Glomerular visceral epithelial cell (primary cell): Measurements from ENCODE around the gene HSD11B1L.
A peak's percentile ranks its signal among the peaks of the same experiment; 100 is the strongest.
"Not testable (repeated sequence)": the region's sequence is repeated elsewhere in the genome, so short reads cannot be mapped to it uniquely, and the experiment has no call there.

ENCODE experiments used
- DNase-seq: peaks from one replicate; pipeline ENCODE4 v3.0.0-alpha.2; 2016; ENCODE audit errors: extremely low spot score

The HSD11B1L gene

GRCh38 chr19:5700455-5701092 lies 19.7 kb downstream of the HSD11B1L start:
- no peak for DNase-seq

DNA sequence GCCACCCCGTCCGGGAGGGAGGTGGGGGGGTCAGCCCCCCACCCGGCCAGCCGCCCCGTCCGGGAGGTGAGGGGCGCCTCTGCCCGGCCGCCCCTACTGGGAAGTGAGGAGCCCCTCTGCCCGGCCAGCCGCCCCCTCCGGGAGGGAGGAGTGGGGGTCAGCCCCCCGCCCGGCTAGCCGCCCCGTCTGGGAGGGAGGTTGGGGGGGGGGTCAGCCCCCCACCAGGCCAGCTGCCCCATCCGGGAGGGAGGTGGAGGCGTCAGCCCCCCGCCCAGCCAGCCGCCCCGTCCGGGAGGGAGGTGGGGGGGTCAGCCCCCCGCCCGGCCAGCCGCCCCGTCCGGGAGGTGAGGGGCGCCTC lies 21.2 kb downstream of the HSD11B1L start:
- DNase-seq, result not testable (repeated sequence)

DNA sequence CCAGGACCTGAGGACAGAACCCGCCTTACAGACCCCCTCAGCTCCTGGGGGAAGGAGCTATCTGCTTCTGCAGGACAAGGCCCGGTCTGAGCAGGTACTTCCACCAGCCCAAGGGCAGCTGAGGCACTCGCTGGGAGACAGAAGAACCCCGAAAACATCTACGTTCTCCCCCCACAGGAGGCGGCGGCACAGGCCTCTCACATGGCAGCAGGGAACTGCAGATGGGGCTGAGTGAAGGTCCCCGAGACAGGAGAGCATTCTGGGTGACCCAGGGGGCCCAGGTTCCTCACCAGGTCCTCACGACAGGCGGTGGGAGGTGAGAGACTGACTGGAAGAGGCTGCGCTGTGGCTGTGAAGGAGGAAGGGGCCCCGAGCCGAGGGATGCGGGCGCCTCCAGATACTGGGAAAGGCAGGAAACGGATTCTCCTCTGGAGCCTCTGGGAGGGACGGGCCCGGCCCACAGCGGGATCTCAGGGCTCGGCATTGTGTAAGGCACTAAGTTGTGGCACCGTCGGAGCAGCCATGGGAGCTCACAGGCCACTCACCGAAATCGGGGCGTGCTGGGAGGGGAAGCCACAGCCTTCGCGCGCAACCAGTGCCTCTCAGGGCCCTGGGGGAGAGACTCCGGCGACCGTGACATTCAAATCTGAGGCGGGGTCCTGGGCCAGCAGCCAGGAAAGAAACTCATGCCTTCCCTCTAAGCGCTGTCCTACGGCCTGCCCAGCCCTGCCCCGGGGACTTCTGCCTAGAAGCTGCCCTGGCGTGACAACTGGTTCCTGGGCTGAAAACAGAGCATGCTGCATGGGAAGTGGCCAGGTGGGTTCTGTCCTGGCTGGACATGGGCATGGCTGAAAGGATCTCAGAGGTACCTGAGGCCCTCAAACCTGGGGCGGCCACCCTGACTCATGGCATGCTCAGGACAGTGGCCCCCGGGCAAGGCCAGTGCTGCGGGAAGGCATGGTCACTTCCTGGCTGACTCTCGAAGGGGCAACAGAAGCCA lies 23.3 kb downstream of the HSD11B1L start:
- DNase-seq, result no peak

GRCh38 chr19:5705552-5705951 lies 24.7 kb downstream of the HSD11B1L start:
- DNase-seq, result no peak

DNA sequence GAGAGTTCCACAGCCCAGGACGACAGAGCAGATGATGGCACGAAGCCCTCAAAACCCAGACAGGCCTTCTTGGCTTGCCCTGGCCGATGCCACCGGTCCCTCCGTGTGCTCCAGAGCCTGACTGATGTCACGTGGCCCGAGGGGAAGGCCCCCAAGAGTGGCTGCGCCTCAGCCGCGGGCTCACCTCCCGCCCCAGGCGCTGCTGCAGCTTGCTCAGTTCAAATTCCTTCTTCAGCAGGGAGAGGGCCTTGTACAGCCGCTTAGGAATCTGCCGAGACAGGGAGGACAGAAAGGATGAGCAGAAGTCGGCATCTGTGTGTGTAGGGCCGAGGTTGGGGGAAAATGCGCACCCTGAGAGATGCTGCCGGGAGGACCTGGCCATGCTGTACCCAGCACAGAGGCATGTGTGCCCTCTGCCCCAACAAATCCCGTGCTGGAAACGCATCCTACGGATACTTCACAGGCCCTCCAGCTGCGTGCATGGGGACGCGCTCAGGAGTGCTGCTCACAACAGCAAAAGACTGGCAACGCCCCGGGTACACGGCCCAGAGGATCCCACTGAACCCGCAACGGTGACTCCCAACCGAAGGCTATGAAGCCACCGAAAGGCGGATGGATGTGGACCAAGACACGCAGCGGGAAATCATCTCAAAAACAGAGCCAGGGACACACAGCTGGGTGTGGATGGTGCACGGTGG lies 26.2 kb downstream of the HSD11B1L start:
- DNase-seq, result no peak

DNA sequence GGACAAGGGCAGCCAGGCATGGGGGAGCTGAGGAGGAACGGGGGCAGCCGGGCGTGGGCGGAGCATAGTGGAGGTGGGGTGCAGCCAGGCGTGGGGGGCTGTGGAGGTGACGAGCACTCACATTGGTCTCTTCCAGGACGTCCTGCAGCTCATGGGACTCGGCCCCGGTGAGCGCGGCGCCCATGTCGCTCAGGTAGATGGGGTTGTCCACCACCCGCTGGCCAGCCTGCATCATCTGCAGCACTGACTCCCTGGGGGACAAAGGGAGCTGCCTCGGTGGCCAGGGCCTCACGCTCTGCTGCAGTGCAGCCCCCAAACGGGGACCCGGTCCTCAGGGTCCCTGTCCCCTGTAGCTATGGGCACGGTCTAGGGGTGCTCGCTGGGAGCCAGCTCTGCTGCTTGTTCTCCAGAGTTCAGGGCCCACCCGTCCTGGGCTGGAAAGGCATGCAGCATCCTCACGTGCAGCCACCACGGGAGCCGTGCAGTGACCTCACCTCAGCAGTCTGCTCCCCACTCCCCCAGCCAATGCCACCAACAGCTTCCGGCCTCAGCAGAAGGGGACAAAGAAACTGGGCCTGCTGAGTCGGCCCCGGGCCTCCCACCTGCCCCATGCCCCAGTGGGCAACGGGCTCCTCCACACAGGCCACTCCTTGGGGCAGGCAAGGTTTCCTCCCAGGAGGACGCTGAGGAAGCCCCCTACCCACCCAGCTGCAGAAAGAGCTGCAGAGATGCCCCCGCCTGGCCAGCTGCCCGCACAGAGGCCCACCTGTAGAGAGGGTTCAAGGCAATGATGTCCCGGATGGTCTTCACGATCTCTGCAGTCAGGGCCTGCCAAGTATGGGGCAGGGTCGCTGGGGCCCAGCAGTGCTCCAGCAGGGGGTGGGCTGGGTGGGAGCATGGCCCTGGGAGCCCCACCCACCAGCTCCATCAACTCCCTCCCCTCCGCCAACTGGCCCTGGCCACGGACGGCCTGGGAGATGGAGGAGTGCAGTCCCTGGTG lies 27.0 kb downstream of the HSD11B1L start:
- no peak for DNase-seq

DNA sequence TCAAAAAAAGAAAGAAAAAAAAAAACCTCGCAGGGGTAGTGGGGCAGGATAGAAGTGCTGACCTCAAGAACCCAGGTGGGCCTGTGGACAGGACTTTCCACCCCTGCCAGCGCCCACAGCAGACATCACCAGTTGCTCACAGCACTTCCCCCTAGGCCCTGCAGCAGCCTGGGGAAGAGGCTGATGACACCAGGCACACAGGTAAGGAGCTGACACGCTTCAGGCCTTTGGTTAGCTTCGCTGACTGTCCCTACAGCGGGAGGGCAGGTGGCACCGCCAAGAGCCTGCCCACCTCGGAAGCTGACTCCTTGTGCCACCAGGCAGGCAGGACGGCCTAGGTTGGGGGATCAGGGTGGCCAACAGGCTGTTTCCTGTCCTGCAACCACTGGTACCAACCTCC lies 30.2 kb downstream of the HSD11B1L start:
- no peak for DNase-seq

- no peak for DNase-seq
These were observed 30.9 kb downstream of the HSD11B1L start for GRCh38 chr19:5711713-5712161.

GRCh38 chr19:5713228-5713627 lies 32.4 kb downstream of the HSD11B1L start:
- no peak for DNase-seq

DNA sequence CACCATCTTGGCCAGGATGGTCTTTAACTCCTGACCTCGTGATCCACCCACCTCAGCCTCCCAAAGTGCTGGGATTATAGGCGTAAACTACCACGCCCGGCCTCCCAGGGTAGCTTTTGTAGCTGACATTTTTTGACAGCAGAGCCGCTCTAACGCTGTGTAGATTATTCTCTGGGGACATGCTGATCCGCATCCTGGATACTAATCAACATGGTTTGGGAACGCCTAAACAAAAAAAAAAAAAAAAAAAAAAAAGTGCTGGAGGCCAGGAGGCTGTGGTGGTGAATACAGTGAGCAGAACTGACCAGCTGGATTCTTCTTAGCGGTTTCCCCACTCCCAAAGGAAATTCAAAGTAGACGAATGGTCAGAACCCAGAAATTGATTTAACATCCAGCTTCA lies 34.0 kb downstream of the HSD11B1L start:
- DNase-seq, result no peak

GRCh38 chr19:5717215-5717935 lies 36.5 kb downstream of the HSD11B1L start:
- DNase-seq, result no peak

DNA sequence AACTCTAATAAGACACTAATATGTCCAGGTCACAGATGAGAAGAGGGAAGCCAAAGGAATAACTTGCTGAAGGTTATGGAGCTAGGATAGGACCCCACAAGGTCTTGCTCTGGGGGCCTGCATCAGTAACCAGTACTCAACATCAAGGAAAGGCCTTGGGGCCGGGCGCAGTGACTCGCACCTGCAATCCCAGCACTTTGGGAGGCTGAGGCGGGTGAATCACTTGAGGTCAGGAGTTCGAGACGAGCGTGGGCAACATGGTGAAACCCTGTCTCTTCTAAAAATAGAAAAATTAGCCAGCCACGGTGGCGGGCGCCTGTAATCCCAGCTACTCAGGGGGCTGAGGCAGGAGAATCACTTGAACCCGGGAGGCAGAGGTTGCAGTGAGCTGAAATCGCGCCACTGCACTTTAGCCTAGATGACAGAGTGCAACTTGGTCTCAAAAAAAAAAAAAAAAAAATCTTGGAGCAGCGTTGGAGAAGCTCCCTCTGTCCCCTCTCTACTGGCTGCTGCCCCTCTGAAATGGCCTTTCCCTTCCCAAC lies 37.3 kb downstream of the HSD11B1L start:
- DNase-seq, result peak; percentile 47

- peak; percentile 78 for DNase-seq
These were observed 37.9 kb downstream of the HSD11B1L start for GRCh38 chr19:5718579-5719273.

DNA sequence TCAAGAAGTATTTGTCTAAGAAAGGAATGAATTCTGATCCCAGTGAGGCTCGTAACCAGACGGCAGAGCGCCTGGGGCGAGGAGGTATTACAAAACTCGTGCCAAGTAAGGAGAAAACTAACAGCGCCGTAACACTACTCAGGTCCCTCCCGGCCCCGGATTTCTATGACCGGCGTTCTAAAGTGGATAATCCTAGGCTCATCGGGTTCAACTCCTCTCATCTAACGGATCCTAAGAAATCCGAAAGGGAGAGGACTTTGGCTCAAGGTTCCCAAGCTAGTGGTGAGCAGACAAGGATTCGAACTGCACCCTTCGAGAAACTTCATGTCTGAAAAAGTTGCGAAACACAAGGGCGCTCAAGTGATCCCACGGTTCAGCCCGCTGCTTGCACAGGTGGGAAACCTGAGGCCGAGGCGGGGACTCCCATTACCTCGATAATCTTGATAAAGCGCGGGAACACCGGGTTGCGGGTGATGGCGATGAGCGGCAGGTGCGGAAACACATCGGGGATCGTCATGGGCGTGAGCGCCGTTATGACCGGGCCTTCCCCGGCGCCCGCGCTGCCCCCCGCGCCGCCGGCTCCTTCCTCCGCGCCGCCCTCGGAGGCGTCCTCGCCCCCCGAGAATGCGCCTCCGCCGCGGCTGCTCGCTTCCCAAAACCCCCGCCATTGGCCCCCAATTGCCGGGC lies 38.6 kb downstream of the HSD11B1L start:
- DNase-seq, result no peak

DNA sequence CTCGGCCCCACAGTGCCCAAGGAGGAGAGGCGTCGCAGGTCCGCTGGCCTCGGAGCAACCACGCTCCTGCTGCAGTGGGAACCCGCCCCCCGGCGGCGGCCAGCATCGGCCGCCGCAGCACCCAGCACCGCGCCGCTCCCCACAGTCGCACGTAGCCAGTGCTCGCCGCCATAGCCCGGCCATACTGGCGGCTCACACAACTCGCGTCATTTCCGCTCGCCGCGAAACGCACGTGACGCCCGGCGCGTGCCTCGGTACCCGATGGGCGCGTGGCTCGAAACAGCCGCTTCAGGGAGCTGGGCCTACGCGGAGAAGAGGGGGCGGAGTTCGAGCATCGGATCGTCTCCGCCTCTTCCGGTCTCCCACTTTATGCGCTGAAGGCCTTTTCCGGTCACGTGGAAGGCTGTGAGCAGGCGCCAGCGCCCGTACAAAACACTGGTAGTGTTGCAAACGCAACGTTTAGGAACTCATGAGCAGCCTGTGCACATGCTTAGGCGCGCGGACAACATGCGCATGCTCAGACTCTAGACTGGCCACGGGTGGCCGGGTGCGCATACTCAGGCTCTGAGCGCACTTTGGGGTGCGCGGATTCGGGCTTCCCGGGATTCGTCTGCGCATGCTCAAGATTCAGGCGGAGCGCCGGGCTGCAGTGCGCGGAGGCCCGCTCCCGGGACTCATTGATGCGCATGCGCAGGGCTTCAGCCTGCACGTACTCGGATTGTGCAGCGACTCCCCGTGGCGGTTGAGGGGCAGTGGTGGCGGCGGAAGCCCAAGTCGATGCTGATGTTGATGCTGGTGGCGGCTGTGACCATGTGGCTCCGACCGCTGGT lies 39.3 kb downstream of the HSD11B1L start, which contains the start of the genes CATSPERD and LONP1:
Gene CATSPERD, plus strand, starts transcription at position 677 of the 830 bp plus-strand sequence. Its CDS starts 101 bp downstream, at position 778.
Gene LONP1, minus strand, starts transcription at position 186 of the 830 bp plus-strand sequence. Its CDS starts 14 bp downstream, at position 172.
- peak; percentile 99 for DNase-seq

GRCh38 chr19:5727453-5728050 lies 46.7 kb downstream of the HSD11B1L start:
- DNase-seq, result no peak

GRCh38 chr19:5733172-5733571 lies 52.3 kb downstream of the HSD11B1L start:
- DNase-seq, result not testable (repeated sequence)
